GM18520 (cell line): ENCODE data around the gene CNTNAP2.
A peak's percentile ranks its signal among the peaks of the same experiment; 100 is the strongest.
"Not testable (repeated sequence)": the region's sequence is repeated elsewhere in the genome, so short reads cannot be mapped to it uniquely, and the experiment has no call there.

ENCODE experiments used
- ATAC-seq: cut with Tn5 transposase; IDR thresholded peaks from one replicate; pipeline ENCODE4 v1.9.1; 2021; ENCODE audit not compliant: unreplicated experiment

The CNTNAP2 gene

GRCh38 chr7:148395990-148396716 is 2279.6 kb downstream of the CNTNAP2 start:
- no peak for ATAC-seq

DNA sequence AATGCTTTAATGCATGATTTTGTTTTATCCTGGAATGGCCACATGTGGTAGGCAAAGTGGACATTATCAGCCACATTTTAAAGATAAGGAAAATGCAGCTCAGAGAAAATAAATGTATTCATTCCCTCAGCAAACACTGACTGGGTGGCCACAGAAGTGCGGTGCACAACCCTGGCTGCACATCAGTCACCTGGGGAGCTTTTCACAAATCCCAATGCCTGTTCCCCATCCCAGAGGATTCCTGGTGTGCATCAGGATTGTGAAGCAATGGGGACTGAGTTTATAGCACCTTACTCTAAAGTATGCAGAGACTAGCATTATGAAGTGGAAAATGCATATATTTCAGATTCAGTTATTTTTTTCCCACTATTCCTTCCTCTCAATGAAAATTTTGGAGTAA is 2280.5 kb downstream of the CNTNAP2 start:
- ATAC-seq: no peak

GRCh38 chr7:148397551-148397950 is 2280.9 kb downstream of the CNTNAP2 start:
- ATAC-seq: no peak

DNA sequence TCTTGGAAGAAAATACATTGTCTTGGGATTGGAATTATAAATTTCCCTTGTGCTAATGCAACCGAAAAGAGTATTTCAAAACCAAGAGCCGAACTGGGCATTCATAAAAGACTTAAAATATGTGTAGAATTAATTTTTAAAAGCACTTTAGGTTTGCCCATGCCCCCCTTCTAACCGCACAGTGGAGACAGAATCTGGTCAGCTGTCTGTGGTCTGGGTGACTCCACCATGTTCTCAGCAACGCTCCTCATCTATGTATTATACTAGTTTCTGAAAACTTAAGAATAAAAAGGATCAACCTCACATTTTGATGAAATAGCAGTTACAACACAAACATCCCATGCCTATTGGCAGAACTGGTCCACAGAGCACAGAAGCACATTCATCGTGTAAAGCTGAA is 2281.4 kb downstream of the CNTNAP2 start:
- no peak for ATAC-seq

GRCh38 chr7:148398844-148399365 is 2282.3 kb downstream of the CNTNAP2 start:
- peak; percentile 82 for ATAC-seq

GRCh38 chr7:148400101-148400500 is 2283.5 kb downstream of the CNTNAP2 start:
- ATAC-seq: no peak

GRCh38 chr7:148402159-148402558 is 2285.6 kb downstream of the CNTNAP2 start:
- ATAC-seq: no peak

GRCh38 chr7:148403466-148403993 is 2286.9 kb downstream of the CNTNAP2 start:
- ATAC-seq: no peak

DNA sequence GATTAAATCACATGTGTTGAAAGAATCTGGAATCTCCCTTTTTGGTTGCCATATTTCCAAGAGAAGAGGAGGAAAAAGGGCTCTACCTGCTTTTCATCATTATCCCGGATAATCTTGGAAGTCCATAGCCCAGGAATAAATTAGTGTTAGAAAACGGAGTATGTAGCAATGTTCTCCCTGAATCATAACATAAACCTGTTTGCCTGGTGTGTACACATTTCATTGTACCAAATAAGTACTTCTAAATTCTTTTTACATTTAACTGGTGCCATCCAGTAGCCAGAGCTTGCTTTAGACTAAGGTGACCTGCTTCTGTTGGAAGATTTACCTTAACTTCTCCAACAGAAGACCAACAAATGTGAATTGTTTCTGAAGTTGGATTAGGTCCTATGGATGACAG is 2291.7 kb downstream of the CNTNAP2 start:
- ATAC-seq: no peak

DNA sequence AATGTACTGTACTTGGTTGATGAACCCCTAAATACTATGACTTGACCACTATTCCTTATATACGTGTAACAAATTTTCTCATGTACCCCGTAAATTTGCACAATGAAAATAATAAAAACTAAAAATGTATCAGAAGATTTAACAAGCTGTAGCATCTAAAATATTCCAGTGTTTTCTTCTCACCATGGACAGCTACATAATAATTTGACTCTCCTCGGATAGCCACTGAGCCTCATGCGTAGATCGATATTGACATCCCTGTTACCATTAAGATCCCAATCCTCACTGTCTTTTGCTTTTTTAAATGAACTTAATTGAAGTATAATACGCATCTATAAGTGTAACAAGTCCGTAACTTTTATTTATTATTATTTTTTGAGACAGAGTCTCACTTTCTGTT is 2294.3 kb downstream of the CNTNAP2 start:
- ATAC-seq: no peak

DNA sequence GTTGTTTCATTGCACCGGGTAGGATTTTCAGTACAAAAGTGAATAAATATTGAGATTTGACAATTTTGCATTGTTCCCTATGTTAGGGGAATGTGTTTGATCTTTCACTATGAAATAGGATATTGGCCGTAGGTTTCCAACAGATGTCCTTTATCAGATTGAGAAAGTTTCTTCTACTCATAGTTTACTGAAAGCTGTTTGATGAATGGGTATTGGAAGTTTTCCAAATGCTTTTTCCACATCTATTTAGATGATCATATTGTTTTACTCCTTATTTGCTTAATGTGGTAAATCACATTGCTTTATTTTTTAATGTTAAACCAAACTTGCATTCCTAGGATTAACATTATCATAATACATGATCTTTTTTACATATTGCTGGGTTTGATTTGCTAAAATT is 2296.1 kb downstream of the CNTNAP2 start:
- no peak for ATAC-seq

GRCh38 chr7:148419856-148420832 is 2303.5 kb downstream of the CNTNAP2 start:
- ATAC-seq: peak; percentile 86

GRCh38 chr7:148422030-148422429 is 2305.4 kb downstream of the CNTNAP2 start:
- ATAC-seq: no peak

GRCh38 chr7:148426393-148426792 is 2309.8 kb downstream of the CNTNAP2 start:
- not testable (repeated sequence) for ATAC-seq

DNA sequence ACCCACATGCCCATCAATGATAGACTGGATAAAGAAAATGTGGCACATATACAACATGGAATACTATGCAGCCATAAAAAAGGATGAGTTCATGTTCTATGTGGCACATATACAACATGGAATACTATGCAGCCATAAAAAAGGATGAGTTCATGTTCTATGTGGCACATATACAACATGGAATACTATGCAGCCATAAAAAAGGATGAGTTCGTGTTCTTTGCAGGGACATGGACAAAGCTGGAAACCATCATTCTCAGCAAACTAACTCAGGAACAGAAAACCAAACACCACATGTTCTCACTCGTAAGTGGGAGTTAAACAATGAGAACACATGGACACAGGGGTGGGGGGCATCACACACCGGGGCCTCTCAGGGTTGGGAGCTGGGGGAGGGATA is 2314.1 kb downstream of the CNTNAP2 start:
- ATAC-seq: not testable (repeated sequence)

DNA sequence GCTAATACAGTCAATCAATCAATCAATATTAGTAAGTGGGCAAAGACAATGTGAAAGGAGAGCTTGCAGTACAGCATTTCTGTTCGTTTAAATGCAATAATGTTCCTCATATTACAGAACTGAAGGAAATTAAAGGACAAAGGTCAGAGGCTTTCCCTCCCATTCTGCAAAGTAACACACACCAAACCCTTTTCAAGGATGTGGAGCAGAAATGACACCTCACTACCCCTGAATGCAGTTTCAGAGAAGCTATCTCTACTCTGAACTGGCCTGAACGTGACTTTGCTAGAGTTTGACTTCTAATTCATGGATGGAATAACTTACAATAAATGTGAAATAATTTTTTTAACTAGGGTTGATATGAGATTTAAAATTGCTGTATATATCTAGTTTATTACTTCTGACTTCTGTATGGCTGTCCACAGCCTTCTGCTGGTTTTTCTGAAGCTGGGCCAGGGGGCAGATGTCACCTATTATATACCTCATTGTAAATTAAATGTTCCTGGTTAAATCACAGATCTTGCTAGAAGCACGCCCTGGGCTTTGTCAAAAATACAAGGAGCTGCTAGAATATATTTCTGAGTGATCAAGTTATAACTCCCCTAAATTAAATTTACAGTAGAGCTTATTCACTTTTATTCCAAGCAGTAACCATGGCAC is 2317.1 kb downstream of the CNTNAP2 start:
- no peak for ATAC-seq

GRCh38 chr7:148434181-148434757 is 2317.7 kb downstream of the CNTNAP2 start:
- ATAC-seq: no peak

DNA sequence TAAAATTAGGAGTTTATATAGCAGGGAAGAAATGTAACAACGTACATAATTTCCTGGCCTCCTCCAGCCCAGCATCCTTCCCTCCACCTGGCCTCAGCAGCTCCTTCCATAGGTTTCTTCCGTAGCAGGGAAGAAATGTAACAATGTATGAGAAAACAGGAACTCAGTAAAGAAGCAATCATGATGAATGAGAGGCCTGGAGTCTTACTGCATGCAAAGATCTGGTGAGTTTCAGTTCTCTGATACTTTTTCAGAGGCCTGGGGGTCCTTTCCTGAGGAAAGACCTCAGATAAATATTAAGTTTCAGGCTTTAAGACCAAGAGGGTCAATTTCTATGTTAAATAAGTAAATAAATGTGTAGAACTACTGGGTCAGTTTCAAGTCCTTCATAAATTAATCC is 2318.3 kb downstream of the CNTNAP2 start:
- no peak for ATAC-seq

- no peak for ATAC-seq
Observed at GRCh38 chr7:148435715-148436114, 2319.1 kb downstream of the CNTNAP2 start.

- ATAC-seq: no peak
Observed at GRCh38 chr7:148436135-148436534, 2319.5 kb downstream of the CNTNAP2 start.

GRCh38 chr7:148436571-148436970 is 2320.0 kb downstream of the CNTNAP2 start:
- no peak for ATAC-seq
